GM21423 (cell line): Measurements from ENCODE around the gene C22orf42.
"Not testable (repeated sequence)": the region's sequence is repeated elsewhere in the genome, so short reads cannot be mapped to it uniquely, and the experiment has no call there.

Experiments used
- ATAC-seq: cut with Tn5 transposase; IDR thresholded peaks from one replicate; pipeline ENCODE4 v1.9.1; 2021; ENCODE audit warnings: mild to moderate bottlenecking, moderate library complexity; ENCODE audit not compliant: unreplicated experiment

The C22orf42 gene

GRCh38 chr22:32158712-32159533 lies at the start of gene C22orf42:
Gene C22orf42 (minus strand): TSS chr22:32159303. CDS start chr22:32159215, 88 bp downstream.
- ATAC-seq: no peak

- no peak for ATAC-seq
These were observed 49.6 kb upstream of the C22orf42 start for GRCh38 chr22:32208681-32209080.

DNA sequence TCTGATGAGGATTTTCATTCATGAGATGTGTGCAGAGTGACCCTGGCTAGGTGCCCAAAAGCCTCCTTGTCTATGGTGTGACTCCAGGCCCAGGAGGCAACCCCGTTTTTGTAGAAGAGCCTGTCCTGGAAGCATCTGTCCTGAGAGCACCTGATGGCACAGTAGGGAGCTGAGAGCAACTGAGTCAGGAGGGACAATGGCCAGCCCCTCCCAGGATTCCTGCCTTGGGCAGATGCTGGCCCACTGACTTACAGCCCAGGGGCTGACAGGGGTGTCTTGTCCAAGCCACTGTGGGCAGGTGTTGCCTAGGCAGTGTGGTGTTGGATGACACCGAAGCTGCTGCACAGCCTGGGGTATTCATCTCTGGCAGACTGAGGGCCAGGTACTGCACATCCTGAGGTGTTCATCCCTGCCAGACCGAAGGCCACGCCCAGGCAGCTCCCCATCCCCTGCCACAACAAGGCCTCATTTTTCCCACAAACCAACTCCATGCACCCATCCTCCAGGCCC lies 48.9 kb upstream of the C22orf42 start:
- no peak for ATAC-seq

DNA sequence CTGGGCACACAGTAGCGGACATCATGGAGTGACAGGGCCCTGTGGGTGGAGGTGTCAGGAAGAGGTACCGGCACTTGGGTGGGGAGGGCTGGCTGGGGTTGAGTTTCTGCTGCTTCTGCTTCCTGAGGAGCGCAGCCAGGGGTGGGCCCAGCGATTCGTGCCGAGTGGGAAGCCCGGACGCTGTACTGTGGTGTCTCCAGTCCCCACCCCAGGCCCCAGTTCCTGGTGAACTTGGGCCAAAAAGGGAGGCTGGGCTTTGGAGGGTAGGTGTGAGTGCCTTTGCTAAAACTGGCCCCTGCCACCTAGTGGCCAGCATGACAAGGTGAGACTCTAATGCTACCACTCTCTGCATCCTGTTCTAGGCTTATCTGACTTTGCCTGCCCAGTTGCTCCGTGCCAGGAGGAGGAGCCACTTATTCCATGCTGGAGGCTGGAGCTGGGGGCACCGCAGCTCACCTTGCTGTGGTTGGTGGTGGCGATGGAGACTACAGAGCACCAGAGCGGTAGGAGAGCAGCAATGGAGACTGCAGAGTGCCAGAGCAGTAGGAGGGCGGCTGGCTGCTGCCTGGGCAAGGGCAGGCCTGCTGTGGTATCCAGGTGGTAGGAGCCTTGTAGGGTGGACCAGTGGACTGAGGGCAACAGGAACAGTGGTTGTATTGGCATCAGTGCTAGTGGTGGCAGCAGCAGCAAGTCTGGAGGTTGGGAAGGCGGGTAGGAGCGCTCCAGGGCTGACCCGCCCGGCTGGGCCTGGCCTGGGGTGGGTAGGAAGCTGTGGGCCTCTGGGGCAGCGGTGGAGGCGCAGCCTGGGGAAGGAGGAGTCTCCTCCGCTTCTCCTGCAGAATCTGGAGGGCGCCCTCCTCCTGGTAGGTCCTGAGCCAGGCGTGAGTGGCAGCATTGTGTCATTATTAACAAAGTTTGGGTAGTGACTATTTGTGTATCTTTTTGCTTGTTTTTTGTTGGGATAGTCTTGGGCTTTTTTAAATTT lies 48.0 kb upstream of the C22orf42 start:
- ATAC-seq: no peak

GRCh38 chr22:32205974-32206773 lies 47.1 kb upstream of the C22orf42 start:
- no peak for ATAC-seq

DNA sequence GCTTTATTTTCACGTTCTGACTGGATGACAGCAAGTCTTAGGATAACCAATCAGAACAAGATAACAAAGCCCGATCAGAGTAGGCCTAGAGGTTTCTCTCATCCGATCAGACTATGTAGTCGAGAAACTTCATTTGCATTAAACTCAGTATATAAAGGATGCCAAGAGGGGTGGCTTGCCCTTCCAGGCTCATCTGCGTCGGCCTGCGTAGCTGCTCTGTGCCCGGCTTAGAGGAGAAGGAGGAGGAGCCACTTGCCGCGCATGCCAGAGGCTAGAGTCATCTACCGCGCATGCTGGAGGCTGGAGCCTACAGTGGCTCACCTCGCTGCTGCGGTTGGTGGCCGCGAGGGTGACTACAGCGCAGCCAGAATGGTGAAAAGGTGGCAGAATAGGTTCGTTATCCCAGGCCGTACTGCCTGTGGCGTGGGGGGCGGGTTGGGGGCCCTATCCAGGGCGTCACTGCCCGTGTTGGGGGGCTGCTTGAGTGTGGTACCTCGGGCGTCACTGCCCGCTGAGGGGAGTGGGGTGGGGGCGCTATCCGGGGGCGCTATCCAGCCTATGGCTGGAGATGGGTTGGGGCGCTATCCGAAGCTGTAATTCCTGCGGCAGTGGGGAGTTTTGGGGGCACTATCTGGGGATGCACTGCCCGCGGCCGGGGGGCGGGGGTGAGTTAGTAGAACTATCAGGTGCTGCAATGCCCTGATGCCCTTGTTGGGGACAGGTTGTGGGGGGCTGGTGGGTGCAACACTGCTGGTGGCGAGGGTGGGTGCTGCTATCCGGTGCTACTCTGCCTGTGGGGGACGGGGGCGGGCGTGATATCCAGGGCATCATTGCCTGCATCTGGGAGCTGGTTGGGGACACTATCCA lies 46.0 kb upstream of the C22orf42 start, which contains the start of gene RFPL2:
Gene RFPL2, minus strand, starts transcription at position 218 of the 867 bp plus-strand sequence. CDS start 2,622 bp downstream, outside the sequence.
- ATAC-seq: no peak

DNA sequence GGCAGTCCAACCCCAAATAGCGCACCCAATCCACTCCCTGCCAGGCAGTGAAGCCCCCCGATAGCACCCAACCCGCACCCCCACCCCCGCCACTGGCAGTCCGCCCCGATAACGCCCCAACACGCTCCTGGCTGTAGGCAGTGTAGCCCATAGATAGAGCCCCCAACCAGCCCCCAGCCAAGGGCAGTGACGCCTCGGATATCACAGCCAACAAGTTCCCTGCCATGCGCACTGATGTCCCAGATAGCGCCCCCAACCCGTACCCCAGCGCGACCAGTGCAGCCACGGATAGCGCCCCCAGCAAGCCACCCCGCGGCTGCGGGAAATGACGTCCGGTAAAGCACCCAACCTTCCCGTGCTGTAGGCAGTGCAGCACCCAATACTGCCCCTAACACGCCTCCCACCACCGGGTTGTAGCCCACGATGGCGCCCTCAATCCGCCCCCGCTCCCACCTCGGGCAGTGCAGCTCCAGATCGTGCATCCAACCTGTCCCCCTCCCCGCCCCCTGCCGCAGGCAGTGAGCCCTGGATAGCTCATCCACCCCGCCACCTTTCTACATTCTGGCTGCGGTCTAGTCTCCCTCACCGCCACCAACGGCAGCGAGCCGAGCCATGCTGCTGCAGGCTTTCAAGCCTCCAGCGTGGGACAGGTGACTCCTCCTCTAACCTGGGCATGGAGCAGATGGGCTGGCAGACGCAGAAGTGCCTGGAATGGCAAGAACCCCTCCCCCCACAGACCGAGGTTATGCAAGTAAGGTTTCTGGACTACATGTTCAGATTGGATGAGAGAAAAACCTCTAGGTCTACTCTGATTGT lies 45.1 kb upstream of the C22orf42 start:
- ATAC-seq: no peak

DNA sequence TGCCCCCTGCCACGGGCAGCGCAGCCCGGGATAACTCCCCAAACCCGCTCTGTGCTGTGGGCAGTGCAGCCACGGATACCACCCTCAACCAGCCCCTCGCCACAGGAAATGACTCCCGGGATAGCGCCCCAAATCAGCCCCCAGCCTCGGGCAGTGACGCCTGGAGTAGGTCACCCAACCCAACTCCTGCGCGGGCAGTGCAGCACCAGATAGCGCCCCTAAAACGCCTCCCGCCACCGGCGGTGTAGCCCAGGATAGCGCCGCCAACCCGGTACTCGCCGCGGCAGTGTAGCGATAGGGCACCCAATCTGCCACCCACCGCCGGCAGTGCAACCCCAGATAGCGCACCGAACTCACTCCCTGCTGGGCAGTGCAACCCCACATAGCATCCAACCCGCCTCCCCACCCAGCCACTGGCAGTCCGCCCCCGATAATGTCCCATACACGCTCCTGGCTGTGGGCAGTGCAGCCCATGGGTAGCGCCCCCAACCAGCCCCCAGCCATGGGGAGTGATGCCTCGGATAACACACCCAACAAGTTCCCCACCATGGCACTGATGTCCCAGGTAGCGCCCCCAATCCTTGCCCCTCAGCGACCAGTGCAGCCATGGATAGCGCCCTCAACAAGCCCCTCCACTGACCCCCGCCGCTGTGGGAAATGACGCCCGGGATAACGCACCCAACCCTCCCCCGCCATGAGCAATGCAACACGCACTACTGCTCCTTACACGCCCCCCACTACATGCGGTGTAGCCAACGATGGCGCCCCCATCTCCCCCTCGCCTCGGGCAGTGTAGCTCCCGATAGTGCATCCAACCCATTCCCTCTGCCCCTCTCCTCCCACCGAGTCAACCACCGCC lies 44.3 kb upstream of the C22orf42 start:
- ATAC-seq: no peak

GRCh38 chr22:32202539-32203180 lies 43.6 kb upstream of the C22orf42 start:
- ATAC-seq: no peak

DNA sequence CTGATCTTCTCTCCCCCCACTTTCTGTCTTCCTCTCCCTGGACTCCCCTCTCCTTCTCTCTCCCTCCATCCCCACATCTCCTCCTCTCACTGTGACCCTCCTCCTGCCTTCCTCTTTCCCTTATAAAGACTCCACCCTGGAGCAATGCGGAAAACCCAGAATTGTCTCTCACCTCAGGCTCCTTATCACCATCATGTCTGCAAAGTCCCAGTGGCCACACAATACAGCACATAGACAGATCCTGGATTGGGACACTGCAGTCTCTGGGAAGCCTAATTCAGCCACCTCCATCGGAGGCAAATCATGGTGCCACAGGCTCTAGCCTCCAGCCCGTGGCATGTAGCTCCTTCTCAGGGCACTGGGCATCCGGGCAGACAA lies 43.0 kb upstream of the C22orf42 start:
- no peak for ATAC-seq

GRCh38 chr22:32200752-32201151 lies 41.6 kb upstream of the C22orf42 start:
- ATAC-seq: no peak

DNA sequence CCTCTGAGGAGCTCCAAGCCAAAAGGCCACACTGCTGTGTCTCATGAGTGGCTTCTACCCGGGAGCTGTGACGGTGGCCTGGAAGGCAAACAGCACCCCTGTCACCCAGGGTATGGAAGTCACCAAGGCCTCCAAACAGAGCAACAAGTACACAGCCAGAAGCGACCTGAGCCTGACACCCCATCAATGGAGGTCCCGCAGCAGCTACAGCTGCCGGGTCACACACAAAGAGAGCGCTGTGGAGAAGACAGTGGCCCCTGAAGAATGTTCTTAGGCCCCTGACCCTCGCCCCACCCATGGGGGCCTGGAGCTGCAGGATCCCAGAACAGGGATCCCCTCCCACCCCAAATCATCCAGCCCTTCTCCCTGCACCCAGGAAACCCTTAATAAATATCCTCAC lies 40.9 kb upstream of the C22orf42 start:
- no peak for ATAC-seq

DNA sequence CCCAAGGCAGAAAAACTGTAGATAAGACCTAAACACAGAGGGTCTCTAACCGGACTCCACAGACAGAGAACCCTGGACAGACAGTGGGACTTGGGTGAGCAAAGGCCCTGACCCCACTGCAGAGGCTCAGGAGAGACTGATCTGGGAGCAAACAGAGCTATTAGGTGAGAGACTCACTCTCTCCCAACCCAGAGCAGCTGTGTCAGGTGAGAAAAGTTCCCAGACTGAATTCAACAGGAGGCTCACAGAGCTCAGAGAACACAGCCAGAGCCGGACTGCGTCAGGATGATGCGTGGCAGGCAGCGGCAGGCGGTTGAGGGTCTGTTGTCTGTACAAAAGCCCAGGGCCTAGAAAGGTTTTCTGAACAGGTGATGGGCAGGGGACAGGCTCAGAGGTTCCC lies 40.2 kb upstream of the C22orf42 start:
- ATAC-seq: no peak

DNA sequence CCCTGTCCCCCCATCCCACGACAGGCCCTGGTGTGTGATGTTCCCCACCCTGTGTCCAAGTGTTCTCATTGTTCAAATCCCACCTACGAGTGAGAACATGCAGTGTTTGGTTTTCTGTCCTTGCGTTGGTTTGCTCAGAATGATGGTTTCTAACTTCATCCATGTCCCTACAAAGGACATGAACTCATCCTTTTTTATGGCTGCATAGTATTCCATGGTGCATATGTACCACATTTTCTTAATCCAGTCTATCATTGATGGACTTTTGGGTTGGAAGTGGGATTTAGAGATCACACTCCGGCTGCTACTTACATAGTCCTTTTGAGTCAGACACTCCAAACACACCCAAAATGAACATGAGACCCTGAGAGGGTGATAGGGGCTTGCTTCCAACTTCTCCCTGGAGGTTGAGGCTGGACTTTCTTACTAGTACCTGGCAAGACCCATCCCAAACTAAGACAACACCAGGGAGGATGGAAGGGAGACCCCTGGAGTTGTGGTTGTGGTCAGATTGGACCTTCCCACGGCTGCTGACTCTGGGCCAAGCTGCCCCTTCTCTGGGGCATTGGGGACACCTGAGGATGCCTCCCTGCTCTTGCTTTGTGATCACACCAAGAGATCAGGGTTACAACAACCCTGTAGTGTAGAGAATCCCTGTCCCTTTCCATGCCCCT lies 38.6 kb upstream of the C22orf42 start:
- not testable (repeated sequence) for ATAC-seq

GRCh38 chr22:32195900-32196299 lies 36.8 kb upstream of the C22orf42 start:
- ATAC-seq: not testable (repeated sequence)

DNA sequence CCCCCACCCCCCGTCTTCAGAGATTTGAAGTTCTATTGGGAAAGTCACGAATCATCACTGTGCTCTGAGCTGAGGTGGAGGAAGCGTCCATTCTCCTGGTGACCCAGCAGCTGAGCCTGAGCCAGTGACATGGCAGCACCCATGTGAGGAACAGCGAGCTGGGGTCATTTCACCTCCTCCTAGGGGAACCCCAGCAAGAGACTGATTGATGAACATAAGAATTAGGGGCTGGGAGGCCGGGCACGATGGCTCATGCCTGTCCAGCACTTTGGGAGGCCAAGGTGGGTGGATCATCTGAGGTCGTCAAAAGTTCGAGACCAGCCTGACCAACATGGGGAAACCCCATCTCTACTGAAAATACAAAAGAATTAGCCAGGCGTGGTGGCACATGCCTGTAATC lies 34.2 kb upstream of the C22orf42 start:
- not testable (repeated sequence) for ATAC-seq

- ATAC-seq: not testable (repeated sequence)
These were observed 31.9 kb upstream of the C22orf42 start for GRCh38 chr22:32191021-32191420.
